GM18526 (cell line): ENCODE measurements around the gene STAT3.

Experiments
- POLR2A ChIP-seq: IDR thresholded peaks from 3 replicates; pipeline ENCODE4 v1.6.1; 2011; ENCODE audit not compliant: insufficient read length; ENCODE audit errors: extremely low read depth

Gene STAT3

GRCh38 chr17:42363231-42363630 lies 25.0 kb downstream of the STAT3 start:
- TF ChIP-seq POLR2A = no peak

DNA sequence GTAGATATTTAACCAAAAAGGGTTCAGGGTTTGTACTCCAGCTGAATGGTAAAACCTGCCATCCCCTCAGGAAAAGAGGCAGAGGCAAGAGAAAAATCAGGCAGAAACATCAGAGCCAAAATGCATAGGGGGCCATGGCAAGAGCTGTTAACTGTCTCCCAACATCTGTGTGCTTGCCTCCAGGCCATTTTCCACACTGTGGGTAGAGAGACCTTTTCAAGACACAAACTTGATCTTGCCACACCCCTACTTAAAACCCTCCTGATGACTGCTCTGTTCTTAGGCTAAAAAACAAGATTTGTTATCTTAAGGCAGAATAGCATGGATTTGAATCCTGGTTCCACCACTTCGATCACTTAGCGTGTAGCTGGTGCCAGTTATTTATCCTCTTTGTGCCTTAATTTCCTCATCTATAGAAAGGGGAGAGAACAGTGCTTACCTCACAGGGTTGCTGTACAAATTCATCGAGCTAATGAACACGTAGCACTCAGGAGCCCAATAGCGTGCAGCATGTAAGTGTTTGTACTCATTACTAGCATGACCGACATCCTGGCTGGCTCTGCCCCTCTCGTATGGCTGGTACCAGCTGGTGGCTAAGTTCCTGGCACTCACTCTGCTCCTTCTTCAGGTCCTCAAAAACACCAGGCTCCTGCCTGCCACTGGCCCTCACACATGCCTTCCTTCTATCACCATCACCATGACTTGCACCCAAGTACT lies 25.8 kb downstream of the STAT3 start:
- TF ChIP-seq POLR2A = no peak

- no peak for TF ChIP-seq POLR2A
Observed at GRCh38 chr17:42361781-42362186, 26.5 kb downstream of the STAT3 start.

DNA sequence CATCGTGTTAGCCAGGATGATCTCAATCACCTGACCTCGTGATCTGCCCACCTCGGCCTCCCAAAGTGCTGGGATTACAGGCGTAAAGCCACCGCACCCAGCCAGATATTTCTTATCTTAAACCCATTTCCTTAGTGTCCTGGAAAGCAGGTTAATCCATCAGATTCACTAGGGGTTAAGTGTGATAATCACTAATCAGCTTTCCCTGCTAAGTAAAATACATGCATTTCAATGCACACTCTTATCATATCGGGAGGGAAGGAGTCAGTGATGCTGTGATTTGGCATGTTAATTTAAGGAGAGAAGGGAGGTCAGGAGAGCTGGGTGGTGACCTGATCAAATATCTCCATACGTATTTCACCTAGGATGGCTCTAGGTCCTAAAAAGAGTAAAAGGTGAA lies 29.1 kb downstream of the STAT3 start:
- no peak for TF ChIP-seq POLR2A

DNA sequence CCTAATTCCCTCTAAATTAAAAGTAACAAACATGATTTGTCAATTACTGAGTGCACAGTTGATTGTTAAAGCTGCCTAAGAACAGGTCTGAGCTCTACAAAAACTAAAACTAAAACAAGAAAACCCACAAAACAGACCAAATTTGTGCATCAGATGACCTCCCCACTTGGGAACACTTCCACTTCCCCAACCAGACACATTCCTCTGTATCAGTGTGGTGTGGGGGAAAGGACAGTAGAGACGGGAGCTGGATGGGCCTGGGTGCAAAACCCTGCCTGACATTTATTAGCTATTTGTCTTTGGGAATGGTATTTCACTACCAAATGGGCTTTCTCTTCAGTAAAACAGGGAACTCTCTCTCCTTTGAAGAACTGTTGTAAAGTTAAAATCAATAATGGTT lies 29.8 kb downstream of the STAT3 start:
- TF ChIP-seq POLR2A = no peak

- TF ChIP-seq POLR2A = no peak
Observed at GRCh38 chr17:42354956-42355843, 33.0 kb downstream of the STAT3 start.

DNA sequence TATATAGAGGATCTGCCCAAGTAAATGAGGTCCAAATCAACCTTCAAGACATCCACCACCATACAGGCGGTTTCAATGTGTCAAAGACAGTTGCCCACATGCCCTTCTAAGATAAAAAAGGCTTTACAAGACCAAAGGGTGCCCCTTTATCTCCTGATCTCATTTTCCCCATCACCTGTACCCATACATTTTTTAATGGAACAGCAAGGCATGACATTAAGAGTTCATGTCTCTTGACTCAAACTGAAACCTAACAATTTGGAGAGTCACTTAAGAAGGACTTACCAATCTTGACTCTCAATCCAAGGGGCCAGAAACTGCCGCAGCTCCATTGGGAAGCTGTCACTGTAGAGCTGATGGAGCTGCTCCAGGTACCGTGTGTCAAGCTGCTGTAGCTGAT lies 40.1 kb downstream of the STAT3 start:
- no peak for TF ChIP-seq POLR2A

DNA sequence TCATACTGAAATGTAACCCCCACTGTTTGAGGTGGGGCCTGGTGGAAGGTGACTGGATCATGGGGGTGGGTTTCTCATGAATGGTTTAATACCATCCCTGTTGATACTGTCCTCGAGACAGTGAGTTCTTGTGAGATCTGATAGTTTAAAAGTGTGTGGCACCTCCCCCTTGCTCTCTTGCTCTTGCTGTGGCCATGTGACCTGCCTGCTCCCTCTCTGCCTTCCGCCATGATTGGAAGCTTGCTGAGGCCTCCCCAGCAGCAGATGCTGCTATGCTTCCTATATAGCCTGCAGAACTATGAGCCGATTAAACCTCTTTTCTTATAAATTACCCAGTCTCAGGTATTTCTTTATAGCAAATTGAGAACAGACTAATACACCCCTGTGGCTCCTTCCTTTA lies 40.6 kb downstream of the STAT3 start:
- TF ChIP-seq POLR2A = no peak

DNA sequence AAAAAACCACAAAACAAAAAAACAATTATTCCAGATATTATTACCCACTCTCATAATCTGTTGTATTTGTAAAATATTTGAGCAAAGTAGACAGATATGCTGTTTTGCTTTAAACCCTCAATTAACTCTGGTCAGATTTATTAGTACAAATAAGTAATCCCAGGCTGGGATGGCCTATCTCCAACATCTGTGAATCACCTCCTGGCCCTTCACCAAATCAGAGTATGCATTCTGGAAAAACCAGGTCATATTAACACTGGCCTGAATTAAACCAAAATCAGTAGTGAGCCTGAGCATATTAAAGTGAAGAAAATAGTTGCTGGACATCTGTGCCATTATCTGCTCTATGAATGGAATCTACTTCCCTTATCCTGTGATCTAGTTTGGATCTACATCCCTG lies 41.0 kb downstream of the STAT3 start:
- no peak for TF ChIP-seq POLR2A

DNA sequence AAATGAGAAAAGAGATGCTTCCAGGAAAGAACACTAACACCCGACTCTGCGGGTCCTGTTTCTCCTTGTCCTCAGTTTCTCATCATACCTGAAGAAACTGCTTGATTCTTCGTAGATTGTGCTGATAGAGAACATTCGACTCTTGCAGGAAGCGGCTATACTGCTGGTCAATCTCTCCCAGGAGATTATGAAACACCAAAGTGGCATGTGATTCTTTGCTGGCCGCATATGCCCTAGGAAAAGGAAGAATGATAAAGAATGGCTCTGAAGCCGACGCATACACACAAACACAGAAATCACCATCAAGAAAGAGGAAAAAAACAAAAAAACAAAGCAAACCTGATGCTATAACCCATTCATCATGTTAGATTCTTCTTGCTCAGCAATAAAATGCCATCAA lies 41.8 kb downstream of the STAT3 start:
- TF ChIP-seq POLR2A = no peak

- TF ChIP-seq POLR2A = no peak
Observed at GRCh38 chr17:42345396-42346073, 42.7 kb downstream of the STAT3 start.

- no peak for TF ChIP-seq POLR2A
Observed at GRCh38 chr17:42342242-42343008, 45.8 kb downstream of the STAT3 start.

DNA sequence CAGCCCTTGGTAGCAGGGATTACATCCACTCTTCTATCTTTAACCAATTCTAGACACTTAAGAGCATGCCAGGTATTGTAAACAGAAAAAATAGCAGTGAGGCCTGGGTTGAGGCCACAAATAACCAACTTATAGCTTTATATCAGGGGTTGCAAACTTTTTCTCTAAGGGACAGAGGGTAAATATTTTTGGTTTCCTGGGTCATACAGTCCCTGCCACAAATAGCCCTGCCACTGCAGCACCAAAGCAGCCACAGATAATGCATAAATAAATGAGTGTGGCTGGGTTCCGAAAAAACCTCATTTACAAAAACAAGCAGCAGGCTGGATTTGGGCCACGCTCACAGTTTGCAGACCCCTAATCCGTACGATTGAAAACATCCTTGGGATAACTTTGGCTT lies 46.7 kb downstream of the STAT3 start:
- no peak for TF ChIP-seq POLR2A

GRCh38 chr17:42340691-42341127 lies 47.5 kb downstream of the STAT3 start:
- no peak for TF ChIP-seq POLR2A

DNA sequence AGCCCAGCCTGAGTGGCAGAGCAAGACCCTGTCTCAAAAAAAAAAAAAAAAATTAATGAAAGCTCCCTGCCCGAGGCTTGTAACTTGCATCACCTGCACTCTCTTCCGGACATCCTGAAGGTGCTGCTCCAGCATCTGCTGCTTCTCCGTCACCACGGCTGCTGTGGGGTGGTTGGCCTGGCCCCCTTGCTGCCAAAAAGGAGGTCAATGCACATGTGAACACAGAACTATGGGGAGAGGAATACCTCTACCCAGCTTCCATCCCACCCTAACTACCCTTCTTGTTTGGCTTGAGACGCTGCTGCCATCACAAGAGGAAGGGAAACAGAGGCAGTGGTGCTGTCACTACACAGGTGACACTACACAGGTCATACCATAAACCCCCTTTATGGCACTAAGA lies 49.0 kb downstream of the STAT3 start:
- TF ChIP-seq POLR2A = no peak
